PFSK-1 (cell line): ENCODE data around the gene MMP28.
A peak's percentile ranks its signal among the peaks of the same experiment; 100 is the strongest.

Source experiments
- FOXP2 ChIP-seq: optimal IDR thresholded peaks from 2 replicates; pipeline ENCODE3; 2011; ENCODE audit warnings: borderline replicate concordance, control low read depth, inconsistent platforms; ENCODE audit not compliant: insufficient read depth; ENCODE audit errors: extremely low read length, extremely low read depth
- POLR2AphosphoS5 ChIP-seq: IDR thresholded peaks from 2 replicates; pipeline ENCODE4 v1.6.1; 2012; ENCODE audit warnings: low read depth, mild to moderate bottlenecking, control low read depth, low read length, moderate library complexity
- TF ChIP-seq, protein P1 (sequence below), 2 experiments: IDR thresholded peaks; 2 replicates each; pipeline versions ENCODE4 v1.6.1 to v1.8.0; 2011 to 2012; ENCODE audit warnings: low read depth in 2 of 2, low read length in 2 of 2, control low read depth in 1 of 2, inconsistent platforms in 1 of 2, mild to moderate bottlenecking in 1 of 2, moderate library complexity in 1 of 2; ENCODE audit not compliant: insufficient read depth in 1 of 2

DNA sequence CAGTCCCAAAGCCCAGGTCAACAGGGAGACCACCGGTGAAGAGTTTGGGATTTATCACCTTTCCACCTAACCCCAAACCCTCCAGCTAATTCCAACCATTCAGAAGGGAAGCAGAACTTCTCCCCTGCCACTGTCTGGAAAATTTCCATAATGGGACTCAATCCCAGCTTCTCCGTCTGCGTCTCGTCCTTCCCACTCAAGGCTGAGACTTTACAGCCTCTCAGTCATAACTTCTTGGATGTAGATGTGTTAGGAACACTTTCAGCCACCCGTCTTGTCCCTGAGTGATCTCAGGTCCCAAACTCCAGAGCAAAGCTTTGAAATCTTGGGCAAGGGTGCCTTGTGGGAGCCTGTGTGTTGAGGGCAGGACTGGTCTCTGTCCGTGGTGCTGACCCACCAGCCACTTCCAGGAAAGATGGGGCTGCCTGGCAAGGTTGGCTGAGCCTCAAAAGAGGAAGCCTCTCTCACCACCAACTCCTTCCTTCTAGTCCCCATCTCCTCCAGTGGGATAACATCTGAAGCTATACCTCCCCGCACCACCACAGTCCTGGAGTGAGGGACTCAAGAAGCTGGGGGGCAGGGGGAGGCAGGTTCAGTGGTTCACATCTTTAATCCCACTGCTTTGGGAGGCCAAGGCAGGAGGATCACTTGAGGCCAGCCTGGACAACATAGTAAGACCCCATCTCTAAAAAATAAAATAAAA, 51.7 kb downstream of the MMP28 start:
- TF ChIP-seq, protein P1, sequence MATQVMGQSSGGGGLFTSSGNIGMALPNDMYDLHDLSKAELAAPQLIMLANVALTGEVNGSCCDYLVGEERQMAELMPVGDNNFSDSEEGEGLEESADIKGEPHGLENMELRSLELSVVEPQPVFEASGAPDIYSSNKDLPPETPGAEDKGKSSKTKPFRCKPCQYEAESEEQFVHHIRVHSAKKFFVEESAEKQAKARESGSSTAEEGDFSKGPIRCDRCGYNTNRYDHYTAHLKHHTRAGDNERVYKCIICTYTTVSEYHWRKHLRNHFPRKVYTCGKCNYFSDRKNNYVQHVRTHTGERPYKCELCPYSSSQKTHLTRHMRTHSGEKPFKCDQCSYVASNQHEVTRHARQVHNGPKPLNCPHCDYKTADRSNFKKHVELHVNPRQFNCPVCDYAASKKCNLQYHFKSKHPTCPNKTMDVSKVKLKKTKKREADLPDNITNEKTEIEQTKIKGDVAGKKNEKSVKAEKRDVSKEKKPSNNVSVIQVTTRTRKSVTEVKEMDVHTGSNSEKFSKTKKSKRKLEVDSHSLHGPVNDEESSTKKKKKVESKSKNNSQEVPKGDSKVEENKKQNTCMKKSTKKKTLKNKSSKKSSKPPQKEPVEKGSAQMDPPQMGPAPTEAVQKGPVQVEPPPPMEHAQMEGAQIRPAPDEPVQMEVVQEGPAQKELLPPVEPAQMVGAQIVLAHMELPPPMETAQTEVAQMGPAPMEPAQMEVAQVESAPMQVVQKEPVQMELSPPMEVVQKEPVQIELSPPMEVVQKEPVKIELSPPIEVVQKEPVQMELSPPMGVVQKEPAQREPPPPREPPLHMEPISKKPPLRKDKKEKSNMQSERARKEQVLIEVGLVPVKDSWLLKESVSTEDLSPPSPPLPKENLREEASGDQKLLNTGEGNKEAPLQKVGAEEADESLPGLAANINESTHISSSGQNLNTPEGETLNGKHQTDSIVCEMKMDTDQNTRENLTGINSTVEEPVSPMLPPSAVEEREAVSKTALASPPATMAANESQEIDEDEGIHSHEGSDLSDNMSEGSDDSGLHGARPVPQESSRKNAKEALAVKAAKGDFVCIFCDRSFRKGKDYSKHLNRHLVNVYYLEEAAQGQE (IDR thresholded peaks at IDR 0.05; ENCODE audit: insufficient read depth in 1 of 2, low read depth in 2 of 2, low read length in 2 of 2) = peak; percentile 95 to 97
- TF ChIP-seq POLR2AphosphoS5 (no peak), FOXP2 (no peak)
